Naive B cell (primary cell): ENCODE measurements around the gene TRIM8. TPM values are rescaled to one million over a fixed set of nuclear protein-coding genes. Genes with fewer than 3 reads are reported as not detected.

Experiments
- ATAC-seq, 2 donors: fragments of 150-1000 bp; cut with Tn5 transposase; 2 replicates each; pipeline ENCODE4 v1.10.0; 2021; ENCODE audit warnings: low read depth in 2 of 2, mild to moderate bottlenecking in 2 of 2, moderate library complexity in 2 of 2
- DNase-seq: peaks from one replicate; pipeline ENCODE4 v3.0.0; 2022
- H3K27ac Mint-ChIP-seq, 6 donors: one replicate each; pipeline ENCODE4 v1.8.0; 2020 to 2022; ENCODE audit warnings: mild to moderate bottlenecking in 6 of 6, mixed read lengths in 6 of 6, moderate library complexity in 5 of 6, inconsistent platforms in 2 of 6
- H3K27me3 Mint-ChIP-seq, 3 donors: one replicate each; pipeline ENCODE4 v1.8.0; 2021 to 2022; ENCODE audit warnings: mixed read lengths in 3 of 3, mild to moderate bottlenecking in 1 of 3
- H3K36me3 Mint-ChIP-seq, 2 donors: one replicate each; pipeline ENCODE4 v1.8.0; 2020 to 2022; ENCODE audit warnings: mixed read lengths in 2 of 2, inconsistent platforms in 1 of 2, mild to moderate bottlenecking in 1 of 2
- H3K4me1 Mint-ChIP-seq, 3 donors: one replicate each; pipeline ENCODE4 v1.8.0; 2020 to 2022; ENCODE audit warnings: mixed read lengths in 3 of 3, inconsistent platforms in 1 of 3, mild to moderate bottlenecking in 1 of 3, moderate library complexity in 1 of 3
- H3K4me3 Mint-ChIP-seq, 8 donors: one replicate each; pipeline ENCODE4 v1.8.0; 2020 to 2022; ENCODE audit warnings: mild to moderate bottlenecking in 8 of 8, mixed read lengths in 8 of 8, moderate library complexity in 8 of 8, inconsistent platforms in 2 of 8
- H3K9me3 Mint-ChIP-seq, 7 donors: one replicate each; pipeline ENCODE4 v1.8.0; 2020 to 2022; ENCODE audit warnings: mixed read lengths in 7 of 7, mild to moderate bottlenecking in 5 of 7, inconsistent platforms in 2 of 7, moderate library complexity in 1 of 7
- polyA plus RNA-seq, 6 donors: library from polyadenylated mRNA; unstranded; fragments of 300-500 nt; fragmentation: Illumina TruSeq; gene quantifications; one replicate each; pipeline ENCODE4 v1.2.3, GENCODE V29; 2021; ENCODE audit warnings: low read depth in 6 of 6

Gene TRIM8
- polyA plus RNA-seq, 6 donors from 2014 or later = 27.1 to 45.8 (median 30.2) TPM

- Mint-ChIP-seq H3K27me3 (no peaks in the 10 kb centered on the region), H3K27ac (peak overlapping the region in 3 of 6 donors; percentile 47 to 75 (median 58)), H3K9me3 (peaks cover 0 to 2% (median 0%) of the 10 kb centered on the region in 7 donors), H3K36me3 (peaks cover 5 to 14% of the 10 kb centered on the region in 2 donors), H3K4me3 (no peak overlapping the region), H3K4me1 (peaks cover 12 to 18% (median 15%) of the 10 kb centered on the region in 3 donors)
- DNase-seq = no peak
- no peak for ATAC-seq
Observed at GRCh38 chr10:102631525-102632393, 12.5 kb upstream of the TRIM8 start.

DNA sequence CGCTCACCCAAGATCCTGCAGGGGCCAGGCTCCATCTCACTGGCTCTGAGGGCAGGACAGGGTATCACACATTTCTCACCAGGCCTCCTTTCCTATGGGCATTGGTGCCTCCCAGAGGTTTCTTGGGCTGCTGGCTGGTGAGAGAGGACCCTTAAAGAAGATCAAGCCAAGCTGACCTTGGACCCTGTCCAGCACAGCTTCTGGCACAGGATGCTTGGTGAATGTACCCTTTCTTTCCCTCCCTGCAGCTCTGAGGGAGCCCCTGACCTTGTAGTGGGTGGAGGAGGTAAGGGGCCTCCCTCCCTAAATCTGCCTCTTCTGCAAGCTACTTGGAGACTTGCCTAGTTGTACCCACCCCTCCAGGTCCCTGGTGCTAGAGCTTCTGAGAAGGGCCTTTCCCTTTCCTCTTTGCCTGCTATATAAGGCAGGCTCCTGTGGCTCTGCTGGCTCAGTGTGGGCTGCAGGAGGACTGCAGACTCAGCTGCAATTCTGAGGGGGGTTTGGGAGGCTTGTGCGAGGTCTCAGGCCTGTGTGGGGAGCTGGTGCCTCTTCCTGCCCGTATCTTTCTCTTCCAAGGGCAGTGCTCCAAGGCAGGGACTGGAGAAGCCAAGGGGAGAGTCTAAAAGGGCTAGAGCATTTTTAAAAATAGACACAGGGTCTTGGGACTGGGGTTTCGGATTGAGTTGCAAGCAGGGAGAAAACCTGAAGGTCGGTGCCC is 11.7 kb upstream of the TRIM8 start:
- no peak overlapping the region for H3K4me3 Mint-ChIP-seq
- no peak for ATAC-seq
- H3K9me3 Mint-ChIP-seq = peaks cover 0 to 2% (median 0%) of the 10 kb centered on the region in 7 donors
- peaks cover 12 to 20% (median 15%) of the 10 kb centered on the region in 3 donors for H3K4me1 Mint-ChIP-seq
- no peak for DNase-seq
- peaks cover 5 to 14% of the 10 kb centered on the region in 2 donors for H3K36me3 Mint-ChIP-seq
- peak overlapping the region in 2 of 6 donors; percentile 11 to 20 for H3K27ac Mint-ChIP-seq
- no peaks in the 10 kb centered on the region for H3K27me3 Mint-ChIP-seq

DNA sequence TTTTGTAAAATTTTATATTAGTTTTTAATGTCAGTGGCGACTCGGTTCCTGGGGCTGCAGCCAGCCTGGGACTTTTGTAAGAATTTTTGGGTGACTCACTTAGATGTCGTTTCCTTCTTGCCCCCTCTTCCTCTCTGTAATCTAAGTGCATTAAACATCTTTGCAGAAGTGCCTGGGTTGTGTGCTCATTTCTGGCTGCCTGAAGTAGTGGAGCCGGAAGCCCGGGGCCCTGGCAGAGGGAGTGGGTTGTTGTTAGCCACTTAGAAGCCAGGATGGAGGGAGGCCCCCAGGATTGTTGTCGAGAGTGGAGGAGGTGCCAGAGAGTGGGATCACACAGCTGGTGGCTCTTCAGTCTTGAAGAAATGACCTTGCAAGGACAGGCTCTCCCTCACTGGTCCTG is 11.0 kb upstream of the TRIM8 start:
- peak overlapping the region in 4 of 6 donors; percentile 54 to 83 (median 74) for H3K27ac Mint-ChIP-seq
- peaks cover 12 to 20% (median 15%) of the 10 kb centered on the region in 3 donors for H3K4me1 Mint-ChIP-seq
- ATAC-seq = no peak
- no peak for DNase-seq
- H3K27me3 Mint-ChIP-seq = no peaks in the 10 kb centered on the region
- H3K9me3 Mint-ChIP-seq = peaks cover 0 to 2% (median 0%) of the 10 kb centered on the region in 7 donors
- H3K4me3 Mint-ChIP-seq = no peak overlapping the region
- H3K36me3 Mint-ChIP-seq = peaks cover 5 to 14% of the 10 kb centered on the region in 2 donors

DNA sequence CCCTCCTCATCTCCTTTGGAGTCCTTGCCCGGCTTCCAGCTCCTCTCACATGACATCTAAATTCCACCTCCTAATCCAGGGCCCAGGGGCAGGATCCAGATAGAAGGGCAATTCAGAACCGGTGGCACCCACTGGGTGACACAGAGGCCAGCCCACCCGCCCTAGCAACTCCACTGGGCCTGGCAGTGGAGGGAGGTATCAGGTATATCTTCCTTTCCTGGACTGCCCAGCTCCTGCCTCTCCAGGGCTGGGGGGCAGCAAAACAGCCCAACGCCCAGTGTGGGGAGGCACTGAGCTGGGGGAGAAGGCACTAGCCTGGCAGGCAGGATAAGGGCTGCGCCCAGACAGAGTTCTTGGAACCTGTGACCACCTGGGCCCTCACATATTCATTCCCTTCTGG is 10.4 kb upstream of the TRIM8 start:
- ATAC-seq (no peak), DNase-seq (no peak)
- no peak overlapping the region for H3K4me3 Mint-ChIP-seq
- peaks cover 5 to 14% of the 10 kb centered on the region in 2 donors for H3K36me3 Mint-ChIP-seq
- peaks cover 12 to 20% (median 15%) of the 10 kb centered on the region in 3 donors for H3K4me1 Mint-ChIP-seq
- H3K9me3 Mint-ChIP-seq = peaks cover 0 to 2% (median 0%) of the 10 kb centered on the region in 7 donors
- no peaks in the 10 kb centered on the region for H3K27me3 Mint-ChIP-seq
- H3K27ac Mint-ChIP-seq = peak overlapping the region in 3 of 6 donors; percentile 54 to 84 (median 83)

DNA sequence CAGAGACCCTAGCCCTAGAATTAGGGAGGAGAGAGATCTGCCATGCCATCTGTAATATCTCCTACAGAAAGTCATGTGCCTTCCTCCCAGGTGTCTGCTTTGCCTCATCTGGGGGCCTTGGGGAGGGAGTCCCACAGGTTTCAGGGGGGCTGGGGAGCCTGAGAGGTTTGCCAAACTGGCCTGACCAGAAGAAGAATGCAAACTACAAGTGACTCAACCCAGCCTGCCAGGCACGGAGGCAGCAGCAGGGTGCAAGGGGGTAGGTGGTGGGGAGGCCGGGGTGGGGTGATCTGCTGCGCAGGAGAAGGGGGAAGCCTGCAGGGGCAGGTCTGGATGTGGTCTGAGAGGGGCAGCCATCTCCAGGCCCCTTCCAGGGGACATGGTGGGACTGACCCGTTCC is 9.6 kb upstream of the TRIM8 start:
- no peaks in the 10 kb centered on the region for H3K27me3 Mint-ChIP-seq
- H3K4me3 Mint-ChIP-seq = no peak overlapping the region
- H3K36me3 Mint-ChIP-seq = peaks cover 5 to 14% of the 10 kb centered on the region in 2 donors
- ATAC-seq = no peak
- peak overlapping the region in 3 of 6 donors; percentile 38 to 85 (median 38) for H3K27ac Mint-ChIP-seq
- DNase-seq = no peak
- H3K4me1 Mint-ChIP-seq = peaks cover 12 to 20% (median 15%) of the 10 kb centered on the region in 3 donors
- H3K9me3 Mint-ChIP-seq = peaks cover 0 to 2% (median 0%) of the 10 kb centered on the region in 7 donors

GRCh38 chr10:102635377-102635776 is 8.9 kb upstream of the TRIM8 start:
- Mint-ChIP-seq H3K27me3 (no peaks in the 10 kb centered on the region), H3K27ac (peak overlapping the region; percentile 77 to 94 (median 84)), H3K4me3 (peak overlapping the region in 3 of 8 donors; percentile 51 to 81 (median 62)), H3K4me1 (peaks cover 12 to 21% (median 15%) of the 10 kb centered on the region in 3 donors), H3K36me3 (peaks cover 5 to 14% of the 10 kb centered on the region in 2 donors), H3K9me3 (peaks cover 0 to 2% (median 0%) of the 10 kb centered on the region in 7 donors)
- DNase-seq = peak; percentile 31
- ATAC-seq = peak; percentile 95 to 98

- Mint-ChIP-seq H3K27ac (peak overlapping the region in 1 of 6 donors; percentile 33), H3K36me3 (no peaks in the 10 kb centered on the region), H3K9me3 (peaks cover 0 to 3% (median 0%) of the 10 kb centered on the region in 7 donors), H3K4me1 (peaks cover 19 to 27% (median 21%) of the 10 kb centered on the region in 3 donors), H3K27me3 (no peaks in the 10 kb centered on the region), H3K4me3 (peak overlapping the region in 1 of 8 donors; percentile 60)
- ATAC-seq (no peak), DNase-seq (no peak)
Observed at GRCh38 chr10:102639537-102639936, 4.7 kb upstream of the TRIM8 start.

DNA sequence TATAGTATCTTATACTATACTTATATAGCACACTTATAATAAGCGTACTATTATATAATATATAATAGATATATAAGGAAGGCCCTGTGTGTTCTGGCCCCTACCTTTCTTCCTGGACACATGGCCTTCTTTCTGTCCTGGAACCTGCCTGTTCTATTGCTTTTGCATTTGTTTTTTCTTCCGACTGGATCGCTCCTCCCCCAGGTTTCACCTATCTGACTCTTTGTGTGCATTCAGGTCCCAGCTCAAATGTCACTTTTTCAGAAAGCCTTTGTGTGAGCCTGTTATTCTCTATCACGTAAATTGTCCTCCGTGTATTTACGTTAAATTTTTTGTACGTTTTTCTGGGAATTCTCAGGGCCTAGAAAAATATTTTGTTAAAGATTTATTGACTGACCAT is 2.9 kb upstream of the TRIM8 start:
- Mint-ChIP-seq H3K27me3 (no peaks in the 10 kb centered on the region), H3K4me3 (peak overlapping the region; percentile 87 to 98 (median 94)), H3K4me1 (peaks cover 20 to 24% (median 21%) of the 10 kb centered on the region in 3 donors), H3K9me3 (peaks cover 0 to 1% (median 0%) of the 10 kb centered on the region in 7 donors), H3K27ac (peak overlapping the region; percentile 97 to 100 (median 99)), H3K36me3 (no peaks in the 10 kb centered on the region)
- no peak for ATAC-seq
- no peak for DNase-seq

DNA sequence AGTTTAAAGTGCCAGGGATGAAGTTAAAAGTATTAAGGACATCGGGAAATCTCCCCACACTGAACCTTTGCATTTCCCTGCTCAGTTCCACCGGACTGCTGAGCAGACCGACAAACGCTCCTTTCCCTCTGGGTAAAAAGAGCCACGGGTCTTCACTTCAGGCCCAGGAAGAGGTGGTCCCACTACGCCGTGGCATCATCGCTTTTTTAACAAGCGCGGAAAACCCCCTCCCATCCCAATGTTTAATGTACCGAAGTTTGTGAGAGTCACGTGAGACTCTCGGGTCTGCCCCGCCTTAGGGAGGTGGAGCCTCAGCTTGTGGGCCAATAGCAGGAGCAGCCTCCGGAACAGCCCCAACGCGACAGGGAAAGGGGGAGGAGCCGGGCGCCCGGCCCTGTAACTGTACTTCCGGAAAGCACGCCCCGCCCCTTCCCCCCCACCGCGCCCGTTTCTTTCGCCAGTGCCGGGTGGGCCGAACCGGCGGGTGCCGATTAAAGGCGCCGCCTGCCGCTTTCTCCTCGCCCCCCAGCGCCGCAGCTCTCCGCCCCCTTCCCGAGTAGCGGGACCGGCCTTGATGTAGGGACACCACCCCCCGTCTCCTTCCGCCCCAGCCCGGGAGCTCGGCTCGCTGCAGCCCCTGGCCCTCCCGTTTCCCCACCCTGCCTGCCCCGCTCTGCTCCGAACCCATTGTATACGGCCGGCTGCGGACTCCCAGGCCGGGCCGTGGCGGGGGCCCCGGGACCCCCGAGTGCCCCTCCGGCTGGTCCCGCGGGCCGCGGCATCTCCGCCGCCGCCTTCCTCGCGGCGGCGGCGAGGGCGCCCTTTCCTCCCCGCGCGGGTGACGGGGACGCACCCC is 2.2 kb upstream of the TRIM8 start:
- peak; percentile 68 to 71 for ATAC-seq
- Mint-ChIP-seq H3K4me1 (peaks cover 23 to 31% (median 28%) of the 10 kb centered on the region in 3 donors), H3K27ac (peak overlapping the region; percentile 97 to 100 (median 99))

DNA sequence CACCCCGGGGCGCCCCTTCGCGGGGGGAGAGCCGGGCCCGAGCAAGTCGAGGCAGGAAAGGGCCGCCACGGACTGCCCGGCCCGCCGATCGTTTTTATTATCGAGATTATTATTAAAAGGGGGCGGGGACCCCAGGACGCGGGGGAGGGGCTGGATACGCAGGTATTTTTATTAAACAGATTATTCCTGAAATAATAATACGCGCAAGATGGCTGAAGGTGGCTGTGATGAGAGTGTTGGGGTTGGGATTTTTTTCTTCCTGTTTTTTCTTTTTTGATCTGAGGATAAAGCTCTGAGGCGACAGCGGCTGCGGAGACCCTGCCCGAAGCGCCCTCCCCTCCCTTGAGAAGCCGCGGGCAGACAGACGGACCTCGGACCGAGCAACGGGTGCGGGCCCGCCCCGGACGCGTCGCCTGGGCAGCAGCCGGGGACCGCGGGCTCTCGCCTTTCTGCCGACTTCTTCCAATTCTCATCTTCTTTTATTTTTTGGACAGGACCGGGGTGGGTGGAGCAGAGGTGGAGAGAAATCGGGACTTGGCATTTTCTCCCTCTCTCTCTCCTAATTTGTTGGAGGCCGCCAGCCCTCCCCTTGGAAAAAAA is 1.4 kb upstream of the TRIM8 start:
- Mint-ChIP-seq H3K27me3 (no peaks in the 10 kb centered on the region), H3K4me3 (peak overlapping the region; percentile 87 to 97 (median 92)), H3K27ac (peak overlapping the region; percentile 89 to 98 (median 94)), H3K4me1 (peaks cover 31 to 37% (median 35%) of the 10 kb centered on the region in 3 donors), H3K36me3 (no peaks in the 10 kb centered on the region), H3K9me3 (peaks cover 0 to 1% (median 0%) of the 10 kb centered on the region in 7 donors)
- ATAC-seq (no peak), DNase-seq (peak; percentile 49)

More for the DNA sequence above, 2.2 kb upstream of the TRIM8 start:
- peaks cover 0 to 1% (median 0%) of the 10 kb centered on the region in 7 donors for H3K9me3 Mint-ChIP-seq
- peak overlapping the region; percentile 87 to 98 (median 94) for H3K4me3 Mint-ChIP-seq
- no peaks in the 10 kb centered on the region for H3K36me3 Mint-ChIP-seq
- peak; percentile 94 for DNase-seq
- H3K27me3 Mint-ChIP-seq = no peaks in the 10 kb centered on the region

DNA sequence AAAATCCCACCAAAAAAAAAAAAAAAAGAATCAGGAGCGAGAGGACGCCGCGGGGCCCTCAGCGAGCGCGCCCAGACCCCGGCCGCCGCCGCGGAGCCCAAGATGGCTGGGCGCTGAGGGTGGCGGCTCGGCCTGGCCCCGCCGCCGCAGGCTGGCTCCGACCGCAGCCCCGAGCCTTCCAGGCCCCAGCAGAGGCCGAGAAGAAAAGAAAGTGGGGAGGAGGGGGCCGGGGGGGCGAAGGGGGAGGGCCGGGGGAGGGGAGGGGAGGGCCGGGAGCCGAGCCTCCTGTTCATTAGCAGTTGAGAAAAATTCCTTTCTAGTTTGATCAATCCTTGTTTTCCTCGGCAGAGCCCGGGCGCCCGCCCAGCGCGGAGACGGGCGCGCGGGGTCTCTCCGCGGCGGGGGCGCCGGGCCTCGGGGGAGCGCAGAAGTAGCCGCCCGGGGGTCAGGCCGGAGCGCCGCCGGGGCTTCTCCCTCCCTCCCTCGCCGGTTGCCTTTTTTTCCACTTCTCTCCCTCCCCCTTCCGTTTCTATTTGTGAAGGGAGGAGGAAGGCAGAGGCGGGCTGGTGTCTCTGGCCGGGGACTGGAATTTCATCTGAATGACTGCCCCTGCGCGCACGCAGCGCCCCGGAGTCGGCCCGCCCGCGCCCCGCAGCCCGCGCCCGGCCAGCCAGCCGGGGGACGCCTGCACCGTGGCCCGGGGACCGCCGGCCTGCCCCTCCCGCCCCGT is 778 bp upstream of the TRIM8 start:
- Mint-ChIP-seq H3K4me1 (peaks cover 37 to 43% (median 42%) of the 10 kb centered on the region in 3 donors), H3K9me3 (peaks cover 0 to 1% (median 0%) of the 10 kb centered on the region in 7 donors), H3K27me3 (no peaks in the 10 kb centered on the region), H3K36me3 (no peaks in the 10 kb centered on the region), H3K27ac (peak overlapping the region in 4 of 6 donors; percentile 38 to 97 (median 90)), H3K4me3 (peak overlapping the region; percentile 87 to 97 (median 92))
- ATAC-seq (no peak), DNase-seq (no peak)
